Epithelial cell of esophagus (primary cell): ENCODE results near the gene RAD51B.
A peak's percentile ranks its signal among the peaks of the same experiment; 100 is the strongest.

Experiments
- DNase-seq: peaks from one replicate; pipeline ENCODE4 v3.0.0; 2010; ENCODE audit warnings: low read depth
- H3K4me3 ChIP-seq: 2 replicates; pipeline ENCODE4 v1.5.1; 2011; ENCODE audit warnings: mild to moderate bottlenecking, low read length, control low read depth
- CTCF ChIP-seq: IDR thresholded peaks from 2 replicates; pipeline ENCODE4 v1.5.1; 2011; ENCODE audit warnings: low read depth, mild to moderate bottlenecking, low read length, control low read depth, inconsistent platforms; ENCODE audit not compliant: insufficient read depth; ENCODE audit errors: missing control alignments

RAD51B gene

DNA sequence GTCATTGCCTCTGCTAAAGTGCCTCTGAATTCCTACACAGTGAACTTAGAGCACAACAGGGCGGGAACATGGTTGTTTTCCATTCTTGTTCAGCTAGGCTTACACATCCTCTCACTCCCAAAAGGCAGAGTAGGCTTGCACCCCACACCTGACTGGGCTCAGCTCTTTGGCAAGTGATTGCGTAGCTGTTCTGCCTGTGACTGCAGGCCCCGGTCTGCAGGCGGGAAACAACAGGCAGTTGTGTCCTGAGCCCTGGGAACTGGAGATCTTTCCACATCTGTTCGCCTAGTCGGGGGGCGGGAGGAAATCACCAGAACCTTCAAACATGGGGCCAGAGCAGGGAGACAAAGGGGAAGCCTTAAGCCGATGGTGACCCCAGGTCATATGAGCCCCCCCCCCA, 698.6 kb downstream of the RAD51B start:
- no peak for TF ChIP-seq CTCF
- peak; percentile 67 for DNase-seq
- H3K4me3 ChIP-seq, result no peak overlapping the region

DNA sequence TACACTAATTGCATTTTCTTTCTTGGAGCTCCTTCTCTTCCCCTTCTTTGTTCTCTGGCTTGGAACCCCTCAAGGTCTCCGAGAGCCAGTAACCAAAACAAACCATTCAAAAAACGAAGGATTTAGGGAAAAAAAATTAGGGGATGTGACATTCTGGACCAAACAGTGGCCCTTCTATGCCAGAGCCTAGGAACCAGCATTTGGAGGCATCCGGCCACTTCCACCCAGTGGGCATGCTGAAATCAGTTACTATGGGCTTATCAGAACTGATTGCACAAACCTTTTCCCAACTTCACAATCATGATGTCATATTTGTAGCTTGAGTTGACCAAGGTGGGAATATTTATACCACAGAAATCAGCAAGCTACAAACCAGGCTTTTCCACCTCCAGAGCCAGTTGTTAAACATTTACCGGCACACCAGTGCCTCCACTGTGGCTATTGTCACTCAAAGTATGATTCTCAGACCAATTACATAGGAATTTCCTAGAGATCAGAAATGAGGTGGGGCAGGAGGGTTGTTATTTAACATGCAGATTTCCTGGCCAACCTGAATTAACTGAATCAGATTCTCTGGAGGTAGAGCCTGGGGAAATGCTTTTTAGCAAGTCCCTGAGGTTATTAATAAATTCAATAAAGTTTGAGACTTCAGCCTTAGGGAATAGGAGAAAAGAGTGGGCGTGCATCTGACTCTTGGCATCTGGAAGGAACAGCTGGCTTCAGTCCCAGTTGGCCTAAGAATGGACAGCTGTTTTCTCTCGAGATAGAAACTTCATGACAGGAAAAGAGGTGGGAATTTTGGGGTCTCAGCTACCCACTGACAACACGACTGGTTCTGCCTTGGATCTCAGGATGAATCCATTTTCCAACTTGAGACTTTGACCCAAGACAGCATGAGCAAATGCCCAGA, 699.4 kb downstream of the RAD51B start:
- no peak for TF ChIP-seq CTCF
- no peak overlapping the region for H3K4me3 ChIP-seq
- DNase-seq, result peak; percentile 53

- no peak for DNase-seq
- no peak for TF ChIP-seq CTCF
- H3K4me3 ChIP-seq, result no peak overlapping the region
Observed at GRCh38 chr14:68519671-68520187, 700.1 kb downstream of the RAD51B start.

GRCh38 chr14:68520637-68521556, 701.3 kb downstream of the RAD51B start:
- no peak overlapping the region for H3K4me3 ChIP-seq
- peak; percentile 97 for DNase-seq
- no peak for TF ChIP-seq CTCF

DNA sequence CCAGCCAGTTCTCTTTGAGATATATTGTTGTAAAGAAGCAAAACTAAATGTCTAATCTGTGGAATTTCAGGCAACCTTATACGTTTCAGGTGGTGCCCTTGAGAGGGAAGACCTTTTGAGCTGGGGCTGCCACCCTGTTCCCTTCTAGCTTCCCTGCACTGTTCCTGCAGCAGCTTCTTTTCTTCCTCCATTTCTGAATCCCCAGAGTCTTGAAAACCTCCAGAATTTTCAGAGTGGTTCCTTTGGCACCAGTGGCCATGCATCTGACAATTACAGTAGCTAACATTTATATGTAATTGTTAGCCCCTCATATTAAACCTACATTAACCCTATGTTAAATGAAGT, 702.0 kb downstream of the RAD51B start:
- no peak overlapping the region for H3K4me3 ChIP-seq
- DNase-seq, result no peak
- no peak for TF ChIP-seq CTCF

DNA sequence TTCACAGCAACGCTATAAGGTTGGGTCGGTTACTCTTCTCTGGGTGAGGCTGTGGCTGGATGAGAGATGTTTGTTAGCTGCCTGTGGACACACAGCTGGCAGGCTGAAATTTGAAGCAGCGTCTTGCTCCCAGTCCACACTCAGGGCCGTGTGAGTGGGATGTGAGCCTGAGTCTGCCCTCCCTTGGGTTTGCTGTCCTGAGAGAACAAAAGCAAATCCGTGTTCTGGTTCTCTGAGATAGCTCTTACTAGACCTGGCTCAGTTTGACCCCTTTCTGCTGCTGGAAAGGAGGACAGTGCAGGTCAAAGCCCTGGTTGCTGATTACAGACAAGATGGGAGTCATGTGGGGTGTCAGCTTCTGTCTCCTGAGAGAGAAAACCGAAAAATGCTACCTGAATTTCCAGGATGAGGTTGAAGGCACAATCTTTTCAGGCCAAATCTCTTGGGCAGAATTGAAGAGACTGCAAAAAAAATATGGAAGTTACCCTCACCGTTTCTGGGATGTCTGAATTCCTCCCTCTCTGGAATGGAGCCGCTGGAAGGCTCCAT, 702.5 kb downstream of the RAD51B start:
- TF ChIP-seq CTCF, result no peak
- H3K4me3 ChIP-seq, result no peak overlapping the region
- no peak for DNase-seq
